Gastroesophageal sphincter (tissue), 4 donors: ENCODE results near the gene F2R. TPM values are rescaled to one million over a fixed set of nuclear protein-coding genes. Genes with fewer than 3 reads are reported as not detected.

ENCODE experiments used
- ATAC-seq: fragments of 150-250 bp; one replicate; pipeline ENCODE4 v1.9.1; 2016; ENCODE audit warnings: mild to moderate bottlenecking, moderate library complexity
- H3K27ac ChIP-seq, 4 donors: fragments of 200-600 bp; sonication (generic) in 3 of 4; 1 replicate in 3 of 4; 2 replicates in 1 of 4; pipeline ENCODE4 v1.5.1; 2016 to 2019
- H3K27me3 ChIP-seq: fragments of 200-600 bp; sonication (generic); one replicate; pipeline ENCODE4 v1.5.1; 2019
- H3K36me3 ChIP-seq, 2 donors: fragments of 200-600 bp; sonication (generic); one replicate each; pipeline ENCODE4 v1.5.1; 2019; ENCODE audit warnings: control low read depth in 1 of 2
- H3K4me1 ChIP-seq, 3 donors: fragments of 200-600 bp; sonication (generic); 1 replicate in 2 of 3; 2 replicates in 1 of 3; pipeline ENCODE4 v1.5.1; 2016 to 2019; ENCODE audit warnings: control low read depth in 2 of 3
- H3K4me3 ChIP-seq, 2 donors: fragments of 200-600 bp; sonication (generic); one replicate each; pipeline ENCODE4 v1.5.1; 2019; ENCODE audit warnings: mild to moderate bottlenecking in 1 of 2, moderate library complexity in 1 of 2
- H3K9me3 ChIP-seq, 3 donors: fragments of 200-600 bp; sonication (generic); one replicate each; pipeline ENCODE4 v1.5.1; 2017 to 2019; ENCODE audit warnings: control low read depth in 2 of 3
- EP300 ChIP-seq: sonication (generic); formaldehyde crosslinking; IDR thresholded peaks from one replicate; pipeline ENCODE4 v1.6.1; 2017; ENCODE audit warnings: antibody characterized with exemption, mild to moderate bottlenecking
- POLR2A ChIP-seq, 2 donors: fragments of 450-650 bp; IDR thresholded peaks; one replicate each; pipeline ENCODE4 v1.6.1; 2017; ENCODE audit warnings: antibody characterized with exemption in 2 of 2, mild to moderate bottlenecking in 2 of 2, moderate library complexity in 1 of 2
- POLR2AphosphoS5 ChIP-seq: sonication (generic); formaldehyde crosslinking; IDR thresholded peaks from one replicate; pipeline ENCODE4 v1.6.1; 2017; ENCODE audit warnings: antibody characterized with exemption
- WGBS, 2 donors: methylation state at CpG; one replicate each; pipeline ENCODE4 v1.1.5; 2018; ENCODE audit warnings: low coverage in 1 of 2; 5-methylcytosine and 5-hydroxymethylcytosine counted together
- total RNA-seq, 4 donors: library from RNA; depleted of rRNA; stranded (reverse); fragments of >200 nt; gene quantifications; one replicate each; pipeline ENCODE4 v1.1.0, GENCODE V29; 2016
- TF ChIP-seq, protein P1 (sequence below), 4 experiments: fragments of 200-600 bp in 2 of 4; fragments of 450-650 bp in 2 of 4; sonication (generic) in 1 of 4; IDR thresholded peaks; one replicate each; pipeline ENCODE4 v1.5.1; 2017 to 2019; ENCODE audit warnings: antibody characterized with exemption in 4 of 4, mild to moderate bottlenecking in 2 of 4, moderate library complexity in 2 of 4

The F2R gene
- total RNA-seq: 10 to 100 TPM in 3 of 4 donors, 1 to 10 TPM in 1; 7.5 to 20.9 (median 11.3) TPM

DNA sequence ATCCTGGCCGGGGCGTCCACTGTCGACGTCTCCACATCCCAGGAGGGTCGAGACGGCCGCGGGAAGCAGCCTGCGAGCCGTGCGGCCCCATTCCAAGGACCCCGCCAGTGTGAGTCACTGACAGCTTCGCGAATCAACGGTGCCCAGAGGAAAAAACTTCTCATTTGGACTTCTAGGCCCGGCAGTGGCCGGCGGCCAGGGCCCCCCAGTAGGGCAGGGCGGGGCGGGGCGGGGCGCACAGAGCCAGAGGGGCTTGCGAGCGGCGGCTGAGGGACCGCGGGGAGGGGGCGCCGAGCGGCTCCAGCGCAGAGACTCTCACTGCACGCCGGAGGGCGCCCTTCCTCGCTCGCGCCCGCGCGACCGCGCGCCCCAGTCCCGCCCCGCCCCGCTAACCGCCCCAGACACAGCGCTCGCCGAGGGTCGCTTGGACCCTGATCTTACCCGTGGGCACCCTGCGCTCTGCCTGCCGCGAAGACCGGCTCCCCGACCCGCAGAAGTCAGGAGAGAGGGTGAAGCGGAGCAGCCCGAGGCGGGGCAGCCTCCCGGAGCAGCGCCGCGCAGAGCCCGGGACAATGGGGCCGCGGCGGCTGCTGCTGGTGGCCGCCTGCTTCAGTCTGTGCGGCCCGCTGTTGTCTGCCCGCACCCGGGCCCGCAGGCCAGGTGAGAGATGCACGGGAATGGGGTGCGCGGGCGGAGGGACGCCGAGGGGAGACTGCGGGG is at the start of gene F2R:
Gene F2R (plus strand): TSS at position 391 of the 720 bp plus-strand sequence. CDS start 182 bp downstream, at position 573.
- Histone ChIP-seq H3K4me1 (peaks cover 0 to 31% (median 0%) of the 10 kb centered on the region in 3 donors), H3K27me3 (peaks cover 34% of the 10 kb centered on the region), H3K36me3 (no peaks in the 10 kb centered on the region), H3K9me3 (no peaks in the 10 kb centered on the region), H3K4me3 (peak within 1 kb of the TSS; percentile 61 to 74), H3K27ac (peak within 1 kb of the TSS in 3 of 4 donors; percentile 55 to 77 (median 61))
- WGBS, 2 donors: 0% methylated on average over 5 of the region's 82 CpGs; no CpG with 5 or more reads in 1 of the 2 donors
- TF ChIP-seq, protein P1, sequence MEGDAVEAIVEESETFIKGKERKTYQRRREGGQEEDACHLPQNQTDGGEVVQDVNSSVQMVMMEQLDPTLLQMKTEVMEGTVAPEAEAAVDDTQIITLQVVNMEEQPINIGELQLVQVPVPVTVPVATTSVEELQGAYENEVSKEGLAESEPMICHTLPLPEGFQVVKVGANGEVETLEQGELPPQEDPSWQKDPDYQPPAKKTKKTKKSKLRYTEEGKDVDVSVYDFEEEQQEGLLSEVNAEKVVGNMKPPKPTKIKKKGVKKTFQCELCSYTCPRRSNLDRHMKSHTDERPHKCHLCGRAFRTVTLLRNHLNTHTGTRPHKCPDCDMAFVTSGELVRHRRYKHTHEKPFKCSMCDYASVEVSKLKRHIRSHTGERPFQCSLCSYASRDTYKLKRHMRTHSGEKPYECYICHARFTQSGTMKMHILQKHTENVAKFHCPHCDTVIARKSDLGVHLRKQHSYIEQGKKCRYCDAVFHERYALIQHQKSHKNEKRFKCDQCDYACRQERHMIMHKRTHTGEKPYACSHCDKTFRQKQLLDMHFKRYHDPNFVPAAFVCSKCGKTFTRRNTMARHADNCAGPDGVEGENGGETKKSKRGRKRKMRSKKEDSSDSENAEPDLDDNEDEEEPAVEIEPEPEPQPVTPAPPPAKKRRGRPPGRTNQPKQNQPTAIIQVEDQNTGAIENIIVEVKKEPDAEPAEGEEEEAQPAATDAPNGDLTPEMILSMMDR (IDR thresholded peaks at IDR 0.05): peak in 2 of 4 experiments; percentile 23 to 64
- TF ChIP-seq POLR2AphosphoS5 (no peak), EP300 (no peak)
- ATAC-seq: peak; percentile 71

GRCh38 chr5:76667495-76667894 is 48.4 kb upstream of the F2R start:
- H3K36me3 ChIP-seq: peaks cover 0 to 7% of the 10 kb centered on the region in 2 donors
- no peak overlapping the region for H3K27ac ChIP-seq
- WGBS, 2 donors: 63 to 88% methylated on average over 1 to 2 of the region's 2 CpGs
- no peaks in the 10 kb centered on the region for H3K9me3 ChIP-seq
- TF ChIP-seq, protein P1 (IDR thresholded peaks at IDR 0.05): no peak
- ATAC-seq: no peak
- no peaks in the 10 kb centered on the region for H3K27me3 ChIP-seq
- no peak overlapping the region for H3K4me3 ChIP-seq
- no peaks in the 10 kb centered on the region for H3K4me1 ChIP-seq

DNA sequence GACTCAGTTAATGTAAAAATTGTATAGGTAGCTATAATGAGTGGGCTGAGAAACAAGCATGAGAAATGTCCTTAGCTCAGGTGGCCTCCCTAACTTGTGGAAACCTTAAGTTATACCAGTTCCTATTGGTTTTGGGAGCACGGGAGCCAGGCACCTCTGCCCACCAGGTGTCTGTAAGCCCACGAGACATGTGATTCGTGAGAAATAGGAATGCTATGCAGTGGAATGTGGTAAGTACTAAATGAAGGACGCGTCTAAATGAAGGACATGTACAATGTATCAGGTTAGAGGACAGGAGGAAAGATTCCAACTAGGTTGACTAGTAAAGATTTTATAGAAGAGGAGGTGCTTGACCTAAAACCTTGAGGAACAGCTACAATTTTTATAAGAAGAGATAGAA is 46.7 kb upstream of the F2R start:
- no peak for ATAC-seq
- Histone ChIP-seq H3K4me1 (no peaks in the 10 kb centered on the region), H3K27ac (no peak overlapping the region), H3K9me3 (no peaks in the 10 kb centered on the region), H3K36me3 (peaks cover 0 to 7% of the 10 kb centered on the region in 2 donors), H3K4me3 (no peak overlapping the region), H3K27me3 (no peaks in the 10 kb centered on the region)
- TF ChIP-seq POLR2AphosphoS5: no peak
- no peak for TF ChIP-seq POLR2A (IDR thresholded peaks at IDR 0.05)
- TF ChIP-seq, protein P1 (IDR thresholded peaks at IDR 0.05): no peak
- 96 to 98% methylated on average over 3 to 5 of the region's 5 CpGs for WGBS, 2 donors

DNA sequence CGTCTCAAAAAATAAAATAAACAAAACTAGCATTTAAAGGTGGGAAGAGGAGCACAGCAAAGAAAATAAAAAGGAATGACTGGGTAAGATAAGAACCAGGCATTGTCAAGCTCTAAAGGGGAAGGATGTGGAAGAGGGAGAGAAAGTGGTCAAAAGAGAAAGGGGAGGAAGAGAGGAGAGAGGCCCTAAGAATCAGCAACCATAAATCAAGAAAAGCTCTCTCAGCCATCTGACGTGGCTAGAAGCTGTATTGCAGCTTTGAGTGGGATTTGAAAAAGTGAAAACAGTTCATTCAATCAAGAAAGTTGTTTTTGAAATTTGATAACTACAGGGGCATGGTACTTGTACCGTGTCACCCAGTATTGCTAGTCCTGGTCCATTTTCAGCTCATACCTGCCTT is 45.4 kb upstream of the F2R start:
- 76 to 83% methylated on average over 2 to 3 of the region's 3 CpGs for whole genome bisulfite sequencing, 2 donors
- TF ChIP-seq POLR2A (IDR thresholded peaks at IDR 0.05) (no peak), EP300 (no peak), POLR2AphosphoS5 (no peak)
- TF ChIP-seq, protein P1 (IDR thresholded peaks at IDR 0.05): no peak

DNA sequence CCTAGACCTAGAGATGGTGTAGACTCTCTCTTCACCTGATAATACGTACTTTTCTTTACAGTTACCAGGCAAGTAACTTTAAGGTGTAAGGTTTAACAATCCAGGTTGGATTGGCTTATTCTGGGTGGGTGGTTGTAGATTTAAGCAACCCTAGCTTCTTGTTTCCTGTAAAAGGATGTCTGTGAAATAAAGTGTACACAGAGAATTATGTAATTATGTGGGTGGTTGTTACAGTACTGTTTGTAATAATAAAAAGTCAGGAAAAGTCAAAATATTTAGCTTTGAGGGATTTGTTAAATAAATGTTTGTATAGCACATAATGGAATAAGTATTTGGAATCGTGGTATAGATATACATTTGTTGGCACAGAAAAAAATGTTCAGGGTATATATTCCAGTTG is 43.7 kb upstream of the F2R start:
- ATAC-seq: no peak
- Histone ChIP-seq H3K4me3 (no peak overlapping the region), H3K4me1 (no peaks in the 10 kb centered on the region), H3K9me3 (no peaks in the 10 kb centered on the region), H3K27ac (no peak overlapping the region), H3K27me3 (no peaks in the 10 kb centered on the region), H3K36me3 (peaks cover 0 to 7% of the 10 kb centered on the region in 2 donors)
- 37 to 47% methylated on average over 2 of the region's 2 CpGs for WGBS, 2 donors
- TF ChIP-seq, protein P1 (IDR thresholded peaks at IDR 0.05): no peak
- TF ChIP-seq POLR2A (IDR thresholded peaks at IDR 0.05) (no peak), EP300 (no peak), POLR2AphosphoS5 (no peak)

More for the DNA sequence above, 45.4 kb upstream of the F2R start:
- no peak overlapping the region for H3K27ac ChIP-seq
- H3K4me3 ChIP-seq: no peak overlapping the region
- peaks cover 0 to 7% of the 10 kb centered on the region in 2 donors for H3K36me3 ChIP-seq
- H3K27me3 ChIP-seq: no peaks in the 10 kb centered on the region
- H3K9me3 ChIP-seq: no peaks in the 10 kb centered on the region
- no peak for ATAC-seq
- no peaks in the 10 kb centered on the region for H3K4me1 ChIP-seq
